GM13977 (cell line): Measurements from ENCODE around the gene CDH23.
A peak's percentile ranks its signal among the peaks of the same experiment; 100 is the strongest.

Experiments used
- DNase-seq: peaks from one replicate; pipeline ENCODE4 v3.0.0; 2012; ENCODE audit warnings: low spot score
- in situ Hi-C: fragments of 300-500 bp; cut with MboI; formaldehyde crosslinking; loops from one replicate; pipeline ENCODE4 v1.12.0; 2022; ENCODE audit warnings: low sequenced_read_pairs, low pct_unique_long_range_greater_than_20kb, mixed read lengths, inconsistent platforms; ENCODE audit not compliant: unreplicated experiment
- TF ChIP-seq, protein P1 (sequence below): IDR thresholded peaks from 2 replicates; pipeline ENCODE4 v1.5.1; 2012; ENCODE audit warnings: mild to moderate bottlenecking, control low read depth; ENCODE audit not compliant: insufficient read depth; ENCODE audit errors: extremely low read depth, missing control alignments

CDH23 gene

DNA sequence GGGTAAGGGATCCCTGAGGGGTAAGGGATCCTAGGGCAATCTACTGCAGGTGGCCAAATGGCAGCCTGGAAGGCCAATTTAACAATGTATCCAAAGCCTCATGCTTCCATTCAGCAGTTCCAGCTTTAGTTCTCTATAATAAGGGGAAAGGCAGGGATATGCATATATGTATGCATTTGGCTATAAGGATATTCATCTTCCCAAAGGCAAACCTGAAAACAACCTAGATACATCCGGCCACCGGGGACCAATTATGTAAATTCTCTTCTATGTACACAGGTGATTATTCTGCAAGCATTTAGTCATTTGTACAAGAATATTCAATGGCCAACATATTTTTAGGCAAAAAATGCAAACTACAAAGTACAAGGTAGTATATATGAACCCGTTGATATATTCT lies 427.6 kb downstream of the CDH23 start:
- TF ChIP-seq, protein P1, sequence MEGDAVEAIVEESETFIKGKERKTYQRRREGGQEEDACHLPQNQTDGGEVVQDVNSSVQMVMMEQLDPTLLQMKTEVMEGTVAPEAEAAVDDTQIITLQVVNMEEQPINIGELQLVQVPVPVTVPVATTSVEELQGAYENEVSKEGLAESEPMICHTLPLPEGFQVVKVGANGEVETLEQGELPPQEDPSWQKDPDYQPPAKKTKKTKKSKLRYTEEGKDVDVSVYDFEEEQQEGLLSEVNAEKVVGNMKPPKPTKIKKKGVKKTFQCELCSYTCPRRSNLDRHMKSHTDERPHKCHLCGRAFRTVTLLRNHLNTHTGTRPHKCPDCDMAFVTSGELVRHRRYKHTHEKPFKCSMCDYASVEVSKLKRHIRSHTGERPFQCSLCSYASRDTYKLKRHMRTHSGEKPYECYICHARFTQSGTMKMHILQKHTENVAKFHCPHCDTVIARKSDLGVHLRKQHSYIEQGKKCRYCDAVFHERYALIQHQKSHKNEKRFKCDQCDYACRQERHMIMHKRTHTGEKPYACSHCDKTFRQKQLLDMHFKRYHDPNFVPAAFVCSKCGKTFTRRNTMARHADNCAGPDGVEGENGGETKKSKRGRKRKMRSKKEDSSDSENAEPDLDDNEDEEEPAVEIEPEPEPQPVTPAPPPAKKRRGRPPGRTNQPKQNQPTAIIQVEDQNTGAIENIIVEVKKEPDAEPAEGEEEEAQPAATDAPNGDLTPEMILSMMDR = no peak
- in situ Hi-C loops = no loop called here
- no peak for DNase-seq

DNA sequence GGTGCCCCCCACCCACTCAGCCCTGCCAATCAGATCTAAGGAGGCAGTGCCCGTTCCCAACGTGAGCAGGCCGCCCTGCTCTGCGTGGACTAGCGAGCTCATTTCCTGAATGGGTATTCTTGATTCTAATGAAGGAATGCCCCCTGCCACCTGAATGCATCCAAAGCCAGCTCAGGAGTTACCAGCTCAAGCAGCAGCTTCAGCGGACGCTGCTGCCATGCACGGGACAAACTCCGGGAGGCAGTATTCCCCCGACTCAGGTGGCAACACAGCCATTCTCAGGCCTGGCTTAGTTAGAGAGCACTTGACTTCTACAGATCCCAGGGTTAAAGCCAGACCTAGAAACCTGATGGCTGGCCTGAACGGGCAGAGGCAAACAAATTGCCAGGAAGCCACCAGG lies 428.5 kb downstream of the CDH23 start:
- in situ Hi-C loops = no loop called here
- TF ChIP-seq, protein P1 = peak; percentile 7
- no peak for DNase-seq

DNA sequence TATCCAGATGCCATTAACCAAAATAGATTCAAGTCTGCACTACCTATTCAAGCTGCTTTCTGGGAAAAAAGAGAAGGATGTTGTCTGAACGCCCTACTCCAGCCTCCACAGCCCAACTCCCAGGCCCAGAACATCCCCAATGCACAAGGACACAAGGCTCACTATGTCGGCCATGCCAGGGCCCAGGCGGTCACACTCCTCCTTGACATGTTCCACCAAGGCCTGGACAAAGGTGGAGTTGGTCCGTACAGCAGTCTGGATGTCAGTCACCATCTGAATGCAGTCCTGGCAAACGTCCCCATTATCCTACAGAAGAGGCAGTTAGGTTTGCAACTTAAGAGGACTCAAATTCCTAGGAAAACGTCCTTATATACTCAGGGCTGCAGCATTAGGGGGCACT lies 431.1 kb downstream of the CDH23 start:
- TF ChIP-seq, protein P1 = no peak
- no peak for DNase-seq
- in situ Hi-C loops = no loop called here

DNA sequence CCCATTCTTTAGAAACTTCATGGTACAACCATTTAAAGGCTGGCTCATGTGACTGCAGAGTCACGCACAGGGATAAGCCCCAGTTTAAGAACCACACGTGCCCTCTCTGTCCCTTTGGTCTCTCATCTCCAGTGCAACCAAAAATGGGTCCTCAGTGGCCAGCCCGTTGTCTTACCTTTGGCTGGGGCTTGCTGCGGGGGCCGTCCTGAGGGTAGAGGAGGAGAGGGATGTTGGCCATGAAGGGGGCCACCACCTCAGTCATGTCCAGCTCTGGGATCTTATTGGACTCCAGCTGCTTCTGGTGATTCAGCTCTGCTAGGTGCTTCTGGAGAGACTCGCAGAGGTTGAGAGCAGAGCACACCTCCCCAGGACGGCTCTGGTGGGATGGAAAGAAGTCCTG lies 432.0 kb downstream of the CDH23 start:
- in situ Hi-C loops = no loop called here
- TF ChIP-seq, protein P1 = no peak
- DNase-seq = no peak

DNA sequence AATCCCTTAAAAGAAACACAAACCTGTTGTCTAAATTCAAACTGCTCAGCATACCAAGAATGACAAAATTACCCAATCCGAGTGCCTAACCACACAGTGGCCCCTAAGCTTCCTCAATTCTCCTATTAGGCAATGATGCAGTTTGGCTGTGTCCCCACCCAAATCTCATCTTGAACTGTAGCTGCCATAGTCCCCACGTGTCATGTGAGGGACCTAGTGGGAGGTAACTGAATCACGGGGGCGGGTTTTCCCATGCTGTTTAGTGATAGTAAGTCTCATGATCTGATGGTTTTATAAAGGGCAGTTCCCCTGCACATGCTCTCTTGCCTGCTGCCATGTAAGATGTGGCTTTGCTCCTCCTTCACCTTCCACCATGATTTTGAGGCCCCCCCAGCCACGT lies 432.5 kb downstream of the CDH23 start:
- DNase-seq = no peak
- in situ Hi-C loops = no loop called here
- TF ChIP-seq, protein P1 = no peak

DNA sequence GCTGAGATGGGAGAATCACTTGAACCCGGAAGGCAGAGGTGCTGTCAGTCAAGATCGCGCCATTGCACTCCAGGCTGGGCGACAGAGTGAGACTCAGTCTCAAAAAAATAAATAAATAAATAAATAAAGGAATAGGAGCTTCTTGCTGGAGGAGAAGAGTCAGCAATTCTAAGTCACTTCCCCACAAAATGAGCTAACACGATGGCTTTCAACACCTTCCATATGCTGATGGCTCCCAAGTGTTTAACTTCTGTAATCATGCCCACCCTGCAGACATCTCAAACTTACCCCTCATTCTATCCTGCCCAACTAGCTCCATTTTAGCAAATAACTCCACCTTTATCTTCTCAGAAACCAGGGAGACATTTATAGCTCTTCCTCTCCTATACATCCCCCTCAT lies 433.2 kb downstream of the CDH23 start:
- TF ChIP-seq, protein P1 = no peak
- in situ Hi-C loops = loop anchor here (10.0 kb wide), 1 partner anchor 55 kb away; no protein-coding TSS in a partner anchor
- DNase-seq = no peak

DNA sequence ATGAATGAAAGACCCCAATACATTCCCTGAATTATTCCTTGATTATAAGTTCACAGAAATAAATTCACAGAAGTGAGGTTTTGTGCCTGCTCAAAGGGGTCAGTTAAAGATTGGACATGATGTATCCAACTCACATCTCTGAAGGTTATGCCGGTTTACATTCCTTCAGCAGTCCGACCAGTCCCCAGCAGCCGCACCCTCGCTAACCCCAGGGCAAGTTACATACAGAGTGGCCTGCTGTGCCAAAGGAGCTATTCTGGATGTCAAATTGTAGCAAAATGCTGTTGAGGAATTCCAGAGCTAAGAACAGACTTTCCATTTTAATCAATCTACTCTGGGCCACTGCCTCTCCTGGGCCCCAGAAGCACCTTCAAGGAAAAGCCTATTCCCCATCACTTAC lies 434.0 kb downstream of the CDH23 start:
- TF ChIP-seq, protein P1 = no peak
- no peak for DNase-seq
- in situ Hi-C loops = loop anchor here (10.0 kb wide), 1 partner anchor 54 kb away; no protein-coding TSS in a partner anchor
